Hepatocyte (in vitro differentiated cells): Measurements from ENCODE around the gene BAZ1A. TPM values are rescaled to one million over a fixed set of nuclear protein-coding genes. Genes with fewer than 3 reads are reported as not detected.

Experiments used
- DNase-seq: peaks from one replicate; pipeline ENCODE4 v3.0.0-alpha.2; 2016; ENCODE audit warnings: low spot score
- H2AFZ ChIP-seq: fragments of 200-600 bp; sonication (generic); 2 replicates; pipeline ENCODE4 v1.6.0; 2016; ENCODE audit warnings: antibody characterized with exemption, mild to moderate bottlenecking
- H3K27ac ChIP-seq: fragments of 200-600 bp; sonication (generic); 2 replicates; pipeline ENCODE4 v1.5.1; 2016; ENCODE audit warnings: mild to moderate bottlenecking
- H3K27me3 ChIP-seq: fragments of 200-600 bp; sonication (generic); 2 replicates; pipeline ENCODE4 v1.6.1; 2016
- H3K36me3 ChIP-seq: fragments of 200-600 bp; sonication (generic); replicated peaks from 2 replicates; pipeline ENCODE4 v1.5.1; 2016; ENCODE audit warnings: low read depth; ENCODE audit not compliant: insufficient read depth
- H3K4me1 ChIP-seq: fragments of 200-600 bp; sonication (generic); 2 replicates; pipeline ENCODE4 v1.5.1; 2016; ENCODE audit warnings: mild to moderate bottlenecking, moderate library complexity; ENCODE audit not compliant: insufficient read depth
- H3K4me2 ChIP-seq: fragments of 200-600 bp; sonication (generic); 2 replicates; pipeline ENCODE4 v1.6.0; 2016
- H3K4me3 ChIP-seq: fragments of 200-600 bp; sonication (generic); 2 replicates; pipeline ENCODE4 v1.5.1; 2016; ENCODE audit warnings: mild to moderate bottlenecking
- H3K79me2 ChIP-seq: fragments of 200-600 bp; sonication (generic); 2 replicates; pipeline ENCODE4 v1.6.0; 2017; ENCODE audit warnings: mild to moderate bottlenecking
- H3K9me2 ChIP-seq: fragments of 200-600 bp; sonication (generic); replicated peaks from 2 replicates; pipeline ENCODE4 v1.6.0; 2017; ENCODE audit warnings: mild to moderate bottlenecking; ENCODE audit not compliant: insufficient read depth
- H3K9me3 ChIP-seq: fragments of 200-600 bp; sonication (generic); 2 replicates; pipeline ENCODE4 v1.5.1; 2016; ENCODE audit warnings: low read depth, mild to moderate bottlenecking
- H4K20me1 ChIP-seq: fragments of 200-600 bp; sonication (generic); 2 replicates; pipeline ENCODE4 v1.6.0; 2016; ENCODE audit warnings: mild to moderate bottlenecking; ENCODE audit not compliant: insufficient read depth, poor library complexity, severe bottlenecking
- EZH2 ChIP-seq: fragments of 200-600 bp; sonication (generic); IDR thresholded peaks from 2 replicates; pipeline ENCODE4 v1.6.1; 2016; ENCODE audit warnings: antibody characterized with exemption, mild to moderate bottlenecking, borderline replicate concordance
- EZH2phosphoT487 ChIP-seq: fragments of 200-600 bp; sonication (generic); IDR thresholded peaks from one replicate; pipeline ENCODE4 v1.6.1; 2018; ENCODE audit warnings: antibody characterized with exemption, mild to moderate bottlenecking, low read depth, moderate library complexity; ENCODE audit not compliant: unreplicated experiment, severe bottlenecking
- WGBS: methylation state at CpG from one replicate; pipeline ENCODE4 v1.1.6; 2016; ENCODE audit warnings: low lambda C conversion rate; ENCODE audit errors: missing lambda C conversion rate; 5-methylcytosine and 5-hydroxymethylcytosine counted together
- polyA plus RNA-seq: library from polyadenylated mRNA; unstranded; fragments of >200 nt; fragmentation: Nextera tagmentation; extraction: Ambion mirVana; gene quantifications from 2 replicates; pipeline ENCODE4 v1.2.1, GENCODE V29; 2016
- total RNA-seq: library from RNA; depleted of rRNA; stranded (reverse); fragments of >200 nt; gene quantifications from 2 replicates; pipeline ENCODE4 v1.2.3, GENCODE V29; 2014
- TF ChIP-seq, protein P1 (sequence below): fragments of 200-600 bp; sonication (generic); IDR thresholded peaks from 2 replicates; pipeline ENCODE4 v1.5.1; 2016; ENCODE audit warnings: antibody characterized with exemption, mild to moderate bottlenecking; ENCODE audit not compliant: poor library complexity

BAZ1A gene
- total and polyA plus RNA-seq, 2 experiments from 2014 or later = 20.9 to 24.7 TPM

DNA sequence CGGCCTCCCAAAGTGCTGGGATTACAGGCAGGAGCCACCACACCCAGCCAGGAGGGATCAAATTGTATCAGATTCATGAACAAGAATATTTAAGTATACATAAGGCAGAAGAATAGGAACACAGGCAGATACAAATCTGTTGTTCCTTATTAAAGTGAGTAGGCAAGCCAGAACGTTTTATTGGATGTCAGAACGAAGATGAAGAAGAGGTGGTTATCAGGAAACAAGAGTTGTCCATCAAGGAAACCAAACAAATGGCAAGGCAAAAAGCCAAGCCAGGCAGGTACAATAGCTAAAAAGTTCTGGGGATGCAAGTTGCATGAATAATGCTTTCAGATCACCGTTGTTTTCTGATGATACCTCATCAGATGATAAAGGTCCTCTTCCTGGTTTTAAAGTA lies 31.1 kb upstream of the BAZ1A start:
- no peaks in the 10 kb centered on the region for H3K9me2 ChIP-seq
- no peak overlapping the region for H3K27ac ChIP-seq
- H4K20me1 ChIP-seq = no peaks in the 10 kb centered on the region
- no peak for TF ChIP-seq EZH2
- no peak overlapping the region for H2AFZ ChIP-seq
- no peak overlapping the region for H3K4me3 ChIP-seq
- no peaks in the 10 kb centered on the region for H3K27me3 ChIP-seq
- DNase-seq = no peak
- no peaks in the 10 kb centered on the region for H3K9me3 ChIP-seq
- WGBS = 79% methylated on average over 4 of the region's 4 CpGs
- no peaks in the 10 kb centered on the region for H3K79me2 ChIP-seq
- H3K4me1 ChIP-seq = no peaks in the 10 kb centered on the region
- no peaks in the 10 kb centered on the region for H3K36me3 ChIP-seq
- no peak overlapping the region for H3K4me2 ChIP-seq

DNA sequence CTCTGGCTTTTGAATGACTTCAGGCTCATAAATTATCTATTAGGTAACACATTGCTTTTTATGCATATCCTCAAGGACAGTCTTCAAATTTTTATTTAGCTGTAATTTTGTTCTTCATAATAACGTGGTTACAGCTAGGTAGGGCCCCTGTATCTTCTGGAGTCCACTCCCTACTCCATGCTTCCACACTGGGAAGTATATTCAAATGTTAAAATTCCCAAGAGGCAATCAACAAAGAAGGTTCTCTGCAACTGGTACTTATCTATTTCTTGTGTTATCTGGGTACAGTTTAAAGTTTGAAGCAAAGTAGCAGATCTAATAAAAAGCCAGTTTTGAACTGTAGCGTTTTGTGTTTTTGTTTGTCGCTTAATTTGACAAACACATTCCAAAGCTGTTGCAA lies 20.1 kb upstream of the BAZ1A start:
- no peaks in the 10 kb centered on the region for H3K27me3 ChIP-seq
- H3K9me2 ChIP-seq = no peaks in the 10 kb centered on the region
- H3K79me2 ChIP-seq = no peaks in the 10 kb centered on the region
- DNase-seq = no peak
- no peak overlapping the region for H3K4me2 ChIP-seq
- no peaks in the 10 kb centered on the region for H4K20me1 ChIP-seq
- no peaks in the 10 kb centered on the region for H3K9me3 ChIP-seq
- H3K27ac ChIP-seq = no peak overlapping the region
- WGBS = 54% methylated on average over 3 of the region's 3 CpGs
- H3K4me1 ChIP-seq = no peaks in the 10 kb centered on the region
- no peak overlapping the region for H3K4me3 ChIP-seq
- H3K36me3 ChIP-seq = no peaks in the 10 kb centered on the region
- no peak for TF ChIP-seq EZH2
- TF ChIP-seq, protein P1, sequence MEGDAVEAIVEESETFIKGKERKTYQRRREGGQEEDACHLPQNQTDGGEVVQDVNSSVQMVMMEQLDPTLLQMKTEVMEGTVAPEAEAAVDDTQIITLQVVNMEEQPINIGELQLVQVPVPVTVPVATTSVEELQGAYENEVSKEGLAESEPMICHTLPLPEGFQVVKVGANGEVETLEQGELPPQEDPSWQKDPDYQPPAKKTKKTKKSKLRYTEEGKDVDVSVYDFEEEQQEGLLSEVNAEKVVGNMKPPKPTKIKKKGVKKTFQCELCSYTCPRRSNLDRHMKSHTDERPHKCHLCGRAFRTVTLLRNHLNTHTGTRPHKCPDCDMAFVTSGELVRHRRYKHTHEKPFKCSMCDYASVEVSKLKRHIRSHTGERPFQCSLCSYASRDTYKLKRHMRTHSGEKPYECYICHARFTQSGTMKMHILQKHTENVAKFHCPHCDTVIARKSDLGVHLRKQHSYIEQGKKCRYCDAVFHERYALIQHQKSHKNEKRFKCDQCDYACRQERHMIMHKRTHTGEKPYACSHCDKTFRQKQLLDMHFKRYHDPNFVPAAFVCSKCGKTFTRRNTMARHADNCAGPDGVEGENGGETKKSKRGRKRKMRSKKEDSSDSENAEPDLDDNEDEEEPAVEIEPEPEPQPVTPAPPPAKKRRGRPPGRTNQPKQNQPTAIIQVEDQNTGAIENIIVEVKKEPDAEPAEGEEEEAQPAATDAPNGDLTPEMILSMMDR = no peak
- no peak for TF ChIP-seq EZH2phosphoT487
- no peak overlapping the region for H2AFZ ChIP-seq

DNA sequence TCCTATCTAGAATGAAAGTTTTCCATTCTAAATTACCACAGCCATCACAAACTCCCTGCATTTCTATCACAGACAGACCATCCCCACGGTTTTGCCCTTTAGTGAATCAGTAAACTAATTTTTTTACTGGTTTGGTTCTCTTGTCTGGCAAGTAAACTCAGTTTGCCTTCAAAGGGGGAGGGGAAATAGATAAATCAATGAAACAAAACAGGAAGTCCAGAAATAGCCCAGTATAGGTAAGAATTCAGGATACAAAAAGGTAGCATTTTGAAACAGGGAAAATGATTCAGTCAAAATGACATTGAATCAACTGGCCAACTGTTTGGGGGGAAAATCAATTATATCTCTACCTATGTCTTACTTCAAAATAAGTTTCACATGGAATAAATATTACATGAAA lies 15.8 kb upstream of the BAZ1A start:
- Histone ChIP-seq H3K9me2 (no peaks in the 10 kb centered on the region), H3K79me2 (no peaks in the 10 kb centered on the region), H3K27ac (no peak overlapping the region), H3K27me3 (no peaks in the 10 kb centered on the region), H3K4me1 (no peaks in the 10 kb centered on the region), H3K4me3 (no peak overlapping the region), H3K4me2 (no peak overlapping the region), H4K20me1 (no peaks in the 10 kb centered on the region), H3K36me3 (no peaks in the 10 kb centered on the region), H2AFZ (no peak overlapping the region), H3K9me3 (no peaks in the 10 kb centered on the region)
- WGBS = 68% methylated on average over 1 of the region's 1 CpG
- TF ChIP-seq, protein P1 = no peak
- no peak for TF ChIP-seq EZH2
- TF ChIP-seq EZH2phosphoT487 = no peak
- DNase-seq = no peak

DNA sequence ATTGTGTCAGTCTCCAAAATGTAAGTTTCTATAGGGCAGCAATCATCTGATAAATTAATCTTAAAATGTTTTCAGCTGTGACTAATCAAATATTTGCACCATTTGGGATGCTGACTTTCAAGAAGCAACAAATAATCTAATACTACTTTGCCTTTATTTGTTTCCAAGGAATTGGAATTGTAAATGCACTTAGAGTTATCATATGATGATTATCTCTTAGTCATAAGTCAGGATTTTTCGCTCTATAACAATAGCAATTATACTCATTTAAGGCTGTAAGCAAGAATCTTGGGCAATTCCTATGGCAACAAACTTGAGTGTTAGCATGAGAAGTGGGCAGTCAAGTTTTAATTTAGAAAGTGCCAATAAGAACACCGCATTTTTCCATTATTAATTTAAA lies 13.0 kb upstream of the BAZ1A start:
- H3K4me3 ChIP-seq = no peak overlapping the region
- H3K4me1 ChIP-seq = no peaks in the 10 kb centered on the region
- H3K36me3 ChIP-seq = no peaks in the 10 kb centered on the region
- no peaks in the 10 kb centered on the region for H3K9me2 ChIP-seq
- H3K4me2 ChIP-seq = no peak overlapping the region
- DNase-seq = no peak
- no peaks in the 10 kb centered on the region for H3K9me3 ChIP-seq
- H4K20me1 ChIP-seq = no peaks in the 10 kb centered on the region
- TF ChIP-seq EZH2phosphoT487 (no peak), EZH2 (no peak)
- TF ChIP-seq, protein P1 = no peak
- no peak overlapping the region for H3K27ac ChIP-seq
- H2AFZ ChIP-seq = no peak overlapping the region
- no peaks in the 10 kb centered on the region for H3K27me3 ChIP-seq
- no peaks in the 10 kb centered on the region for H3K79me2 ChIP-seq
- 97% methylated on average over 2 of the region's 2 CpGs for WGBS
